ENCODE results near the gene NUDT17. TPM values are rescaled to one million over a fixed set of nuclear protein-coding genes. Genes with fewer than 3 reads are reported as not detected.
A peak's percentile ranks its signal among the peaks of the same experiment; 100 is the strongest.

NUDT17 gene
- total and polyA plus RNA-seq, 8 donors, result 2.7 to 12.7 (median 10.0) TPM

- H3K27ac ChIP-seq, result peak overlapping the region; percentile 86 to 93
- intact Hi-C loops (cut with DNase I), result no loop called here
- H3K4me3 ChIP-seq, result no peak overlapping the region
- no peak for TF ChIP-seq CTCF (IDR thresholded peaks at IDR 0.05)
- no peaks in the 10 kb centered on the region for H3K36me3 ChIP-seq
- no peak for ATAC-seq
- no peaks in the 10 kb centered on the region for H3K27me3 ChIP-seq
- no peaks in the 10 kb centered on the region for H3K9me3 ChIP-seq
- H3K4me1 ChIP-seq, result peaks cover 25 to 34% of the 10 kb centered on the region in 2 donors
- no peak for DNase-seq
These were observed 48.1 kb downstream of the NUDT17 start for GRCh38 chr1:145893306-145894055.

GRCh38 chr1:145895471-145895870, 50.0 kb downstream of the NUDT17 start:
- intact Hi-C loops (cut with DNase I), result no loop called here
- Histone ChIP-seq H3K36me3 (no peaks in the 10 kb centered on the region), H3K27ac (no peak overlapping the region), H3K4me1 (peaks cover 24 to 31% of the 10 kb centered on the region in 2 donors), H3K4me3 (no peak overlapping the region), H3K9me3 (no peaks in the 10 kb centered on the region), H3K27me3 (no peaks in the 10 kb centered on the region)
- DNase-seq (no peak), ATAC-seq (no peak)
- no peak for TF ChIP-seq CTCF (IDR thresholded peaks at IDR 0.05)

- DNase-seq (no peak), ATAC-seq (no peak)
- Histone ChIP-seq H3K27ac (no peak overlapping the region), H3K36me3 (no peaks in the 10 kb centered on the region), H3K4me3 (no peak overlapping the region), H3K27me3 (no peaks in the 10 kb centered on the region), H3K4me1 (peaks cover under 1 to 6% of the 10 kb centered on the region in 2 donors), H3K9me3 (no peaks in the 10 kb centered on the region)
- no peak for TF ChIP-seq CTCF (IDR thresholded peaks at IDR 0.05)
- intact Hi-C loops (cut with DNase I), result no loop called here
These were observed 52.5 kb downstream of the NUDT17 start for GRCh38 chr1:145897969-145898368.

Small RNA genes lying within 50 kb of the gene (microRNA-seq; reads per million reads assigned to microRNA genes)
- gene MIR6736, result 0.17 to 0.27 reads per million in 2 donors

Other genes with a start within 250 kb of the NUDT17 start
- 10 to 100 TPM; 14.5 to 19.1 TPM for gene GPR89A, start 237.6 kb upstream of the NUDT17 start, total RNA-seq
- 10 to 100 TPM; 28.5 to 45.5 (median 34.3) TPM for gene GPR89A, start 237.6 kb upstream of the NUDT17 start, polyA plus RNA-seq (ENCODE audit: insufficient read length in 6 of 6)
- gene PDZK1, start 138.3 kb upstream of the NUDT17 start, total RNA-seq, result under 1 TPM; 0.18 to 0.29 TPM
- gene PDZK1, start 138.3 kb upstream of the NUDT17 start, polyA plus RNA-seq (ENCODE audit: insufficient read length in 6 of 6), result 1 to 10 TPM; 1.8 to 3.0 (median 2.1) TPM
- 1 to 10 TPM in 1 of 2 donors, under 1 TPM in 1; 0.42 to 2.0 TPM for gene CD160, start 126.1 kb upstream of the NUDT17 start, total RNA-seq
- gene CD160, start 126.1 kb upstream of the NUDT17 start, polyA plus RNA-seq (ENCODE audit: insufficient read length in 6 of 6), result 1 to 10 TPM; 2.2 to 3.2 (median 2.7) TPM
- gene RNF115, start 21.5 kb upstream of the NUDT17 start, total RNA-seq, result 10 to 100 TPM; 11.8 to 14.7 TPM
- gene RNF115, start 21.5 kb upstream of the NUDT17 start, polyA plus RNA-seq (ENCODE audit: insufficient read length in 6 of 6), result 10 to 100 TPM; 17.2 to 20.4 (median 18.2) TPM
- gene POLR3C, start 21.4 kb upstream of the NUDT17 start, total RNA-seq, result 10 to 100 TPM; 20.1 to 27.4 TPM
- 10 to 100 TPM; 32.3 to 40.6 (median 36.8) TPM for gene POLR3C, start 21.4 kb upstream of the NUDT17 start, polyA plus RNA-seq (ENCODE audit: insufficient read length in 6 of 6)
- 10 to 100 TPM; 35.8 to 42.6 TPM for gene PIAS3, start 13.5 kb downstream of the NUDT17 start, total RNA-seq
- gene PIAS3, start 13.5 kb downstream of the NUDT17 start, polyA plus RNA-seq (ENCODE audit: insufficient read length in 6 of 6), result 10 to 100 TPM; 67.2 to 98.0 (median 74.3) TPM
- gene ANKRD35, start 40.2 kb downstream of the NUDT17 start, total RNA-seq, result 1 to 10 TPM; 1.4 to 3.4 TPM
- 1 to 10 TPM; 3.7 to 4.8 (median 4.2) TPM for gene ANKRD35, start 40.2 kb downstream of the NUDT17 start, polyA plus RNA-seq (ENCODE audit: insufficient read length in 6 of 6)
- 10 to 100 TPM in 1 of 2 donors, 1 to 10 TPM in 1; 5.8 to 12.5 TPM for gene ITGA10, start 64.4 kb downstream of the NUDT17 start, total RNA-seq
- gene ITGA10, start 64.4 kb downstream of the NUDT17 start, polyA plus RNA-seq (ENCODE audit: insufficient read length in 6 of 6), result 1 to 10 TPM; 2.7 to 5.0 (median 3.5) TPM
- gene PEX11B, start 73.1 kb downstream of the NUDT17 start, total RNA-seq, result 10 to 100 TPM; 31.9 to 32.4 TPM
- 10 to 100 TPM; 43.3 to 53.1 (median 45.3) TPM for gene PEX11B, start 73.1 kb downstream of the NUDT17 start, polyA plus RNA-seq (ENCODE audit: insufficient read length in 6 of 6)
- gene RBM8A, start 81.9 kb downstream of the NUDT17 start, total RNA-seq, result 100 to 1,000 TPM in 1 of 2 donors, 10 to 100 TPM in 1; 90.2 to 118 TPM
- gene RBM8A, start 81.9 kb downstream of the NUDT17 start, polyA plus RNA-seq (ENCODE audit: insufficient read length in 6 of 6), result 100 to 1,000 TPM; 168 to 197 (median 187) TPM
- gene LIX1L, start 112.4 kb downstream of the NUDT17 start, total RNA-seq, result 10 to 100 TPM; 28.9 to 32.0 TPM
- 10 to 100 TPM; 36.7 to 45.7 (median 44.1) TPM for gene LIX1L, start 112.4 kb downstream of the NUDT17 start, polyA plus RNA-seq (ENCODE audit: insufficient read length in 6 of 6)
- 1 to 10 TPM in 1 of 2 donors, under 1 TPM in 1; 0.82 to 1.2 TPM for gene ANKRD34A, start 118.9 kb downstream of the NUDT17 start, total RNA-seq
- 1 to 10 TPM in 3 of 6 donors, under 1 TPM in 3; 0.73 to 1.3 (median 0.91) TPM for gene ANKRD34A, start 118.9 kb downstream of the NUDT17 start, polyA plus RNA-seq (ENCODE audit: insufficient read length in 6 of 6)
- gene POLR3GL, start 119.1 kb downstream of the NUDT17 start, total RNA-seq, result 10 to 100 TPM; 19.6 to 20.8 TPM
- 10 to 100 TPM; 43.1 to 50.2 (median 44.6) TPM for gene POLR3GL, start 119.1 kb downstream of the NUDT17 start, polyA plus RNA-seq (ENCODE audit: insufficient read length in 6 of 6)
- gene TXNIP, start 150.9 kb downstream of the NUDT17 start, total RNA-seq, result 100 to 1,000 TPM; 380 to 422 TPM
- gene TXNIP, start 150.9 kb downstream of the NUDT17 start, polyA plus RNA-seq (ENCODE audit: insufficient read length in 6 of 6), result 100 to 1,000 TPM; 280 to 539 (median 353) TPM
- gene HJV, start 176.1 kb downstream of the NUDT17 start, total RNA-seq, result not detected
- under 1 TPM in 3 of 6 donors, not detected in 3; 0.07 to 0.27 (median 0.10) TPM for gene HJV, start 176.1 kb downstream of the NUDT17 start, polyA plus RNA-seq (ENCODE audit: insufficient read length in 6 of 6)

All from left lung (tissue), 10 donors.